Mesothelial cell of epicardium (in vitro differentiated cells): Measurements from ENCODE around the gene ECEL1. TPM values are rescaled to one million over a fixed set of nuclear protein-coding genes. Genes with fewer than 3 reads are reported as not detected.
"Not testable (repeated sequence)": the region's sequence is repeated elsewhere in the genome, so short reads cannot be mapped to it uniquely, and the experiment has no call there.

ENCODE experiments used
- DNase-seq, 2 experiments: peaks; one replicate each; pipeline ENCODE4 v3.0.0; 2021; ENCODE audit warnings: low spot score in 2 of 2; ENCODE audit not compliant: unreplicated experiment in 2 of 2
- H3K27ac Mint-ChIP-seq: 2 replicates; pipeline ENCODE4 v1.8.0; 2021; ENCODE audit warnings: mixed read lengths
- H3K27me3 Mint-ChIP-seq: 2 replicates; pipeline ENCODE4 v1.8.0; 2021; ENCODE audit warnings: low read depth, mixed read lengths
- H3K36me3 Mint-ChIP-seq: 2 replicates; pipeline ENCODE4 v1.8.0; 2021; ENCODE audit warnings: mixed read lengths
- H3K4me1 Mint-ChIP-seq: 2 replicates; pipeline ENCODE4 v1.8.0; 2021; ENCODE audit warnings: mixed read lengths
- H3K4me3 Mint-ChIP-seq: 2 replicates; pipeline ENCODE4 v1.8.0; 2021; ENCODE audit warnings: mild to moderate bottlenecking, moderate library complexity, mixed read lengths
- H3K9me3 Mint-ChIP-seq: 2 replicates; pipeline ENCODE4 v1.8.0; 2021; ENCODE audit warnings: mixed read lengths
- total RNA-seq: library from RNA; stranded (reverse); gene quantifications from 3 replicates; pipeline ENCODE4 v1.2.1, GENCODE V29; 2021
- TF ChIP-seq, protein P1 (sequence below): fragments of 200-600 bp; sonication (generic); IDR thresholded peaks from one replicate; pipeline ENCODE4 v1.5.0; 2021; ENCODE audit warnings: antibody characterized with exemption; ENCODE audit not compliant: unreplicated experiment

Gene ECEL1
- total RNA-seq, 1 donor from 2014 or later, result 8.8 TPM

DNA sequence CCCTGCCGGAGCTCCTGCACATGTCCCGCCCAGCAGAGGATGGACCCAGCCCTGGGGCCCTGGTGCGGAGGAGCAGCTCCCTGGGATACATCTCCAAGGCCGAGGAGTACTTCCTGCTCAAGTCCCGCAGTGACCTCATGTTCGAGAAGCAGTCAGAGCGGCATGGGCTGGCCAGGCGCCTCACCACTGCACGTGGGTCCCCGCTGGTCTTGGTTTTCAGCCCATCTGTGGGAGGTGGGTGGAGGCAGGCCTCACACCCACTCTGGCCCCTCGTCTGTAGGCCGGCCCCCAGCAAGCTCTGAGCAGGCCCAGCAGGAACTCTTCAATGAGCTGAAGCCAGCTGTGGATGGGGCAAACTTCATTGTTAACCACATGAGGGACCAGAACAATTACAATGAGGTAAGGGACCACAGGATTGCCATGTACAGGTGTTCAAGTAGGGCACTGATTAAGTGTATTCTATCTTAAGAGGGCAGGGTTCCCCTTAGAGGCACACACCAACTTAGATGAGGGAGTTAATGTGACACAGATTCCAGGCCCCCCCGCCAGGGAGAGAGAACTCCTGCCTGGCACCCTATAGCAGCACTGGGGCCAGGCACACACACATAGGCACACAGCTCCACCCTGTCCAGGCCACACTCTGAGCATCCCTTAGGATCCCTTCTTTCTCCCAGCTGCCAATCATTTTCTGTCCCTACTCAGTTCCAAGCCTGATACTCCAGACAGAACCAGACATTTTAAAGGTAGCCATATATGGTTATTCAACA lies 46.5 kb upstream of the ECEL1 start:
- Mint-ChIP-seq H3K4me3 (no peak overlapping the region), H3K27ac (no peak overlapping the region), H3K4me1 (peaks cover 6% of the 10 kb centered on the region), H3K9me3 (peaks cover 7% of the 10 kb centered on the region), H3K27me3 (peaks cover 10% of the 10 kb centered on the region), H3K36me3 (peaks cover 2% of the 10 kb centered on the region)
- TF ChIP-seq, protein P1, sequence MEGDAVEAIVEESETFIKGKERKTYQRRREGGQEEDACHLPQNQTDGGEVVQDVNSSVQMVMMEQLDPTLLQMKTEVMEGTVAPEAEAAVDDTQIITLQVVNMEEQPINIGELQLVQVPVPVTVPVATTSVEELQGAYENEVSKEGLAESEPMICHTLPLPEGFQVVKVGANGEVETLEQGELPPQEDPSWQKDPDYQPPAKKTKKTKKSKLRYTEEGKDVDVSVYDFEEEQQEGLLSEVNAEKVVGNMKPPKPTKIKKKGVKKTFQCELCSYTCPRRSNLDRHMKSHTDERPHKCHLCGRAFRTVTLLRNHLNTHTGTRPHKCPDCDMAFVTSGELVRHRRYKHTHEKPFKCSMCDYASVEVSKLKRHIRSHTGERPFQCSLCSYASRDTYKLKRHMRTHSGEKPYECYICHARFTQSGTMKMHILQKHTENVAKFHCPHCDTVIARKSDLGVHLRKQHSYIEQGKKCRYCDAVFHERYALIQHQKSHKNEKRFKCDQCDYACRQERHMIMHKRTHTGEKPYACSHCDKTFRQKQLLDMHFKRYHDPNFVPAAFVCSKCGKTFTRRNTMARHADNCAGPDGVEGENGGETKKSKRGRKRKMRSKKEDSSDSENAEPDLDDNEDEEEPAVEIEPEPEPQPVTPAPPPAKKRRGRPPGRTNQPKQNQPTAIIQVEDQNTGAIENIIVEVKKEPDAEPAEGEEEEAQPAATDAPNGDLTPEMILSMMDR, result no peak
- DNase-seq, result no peak

DNA sequence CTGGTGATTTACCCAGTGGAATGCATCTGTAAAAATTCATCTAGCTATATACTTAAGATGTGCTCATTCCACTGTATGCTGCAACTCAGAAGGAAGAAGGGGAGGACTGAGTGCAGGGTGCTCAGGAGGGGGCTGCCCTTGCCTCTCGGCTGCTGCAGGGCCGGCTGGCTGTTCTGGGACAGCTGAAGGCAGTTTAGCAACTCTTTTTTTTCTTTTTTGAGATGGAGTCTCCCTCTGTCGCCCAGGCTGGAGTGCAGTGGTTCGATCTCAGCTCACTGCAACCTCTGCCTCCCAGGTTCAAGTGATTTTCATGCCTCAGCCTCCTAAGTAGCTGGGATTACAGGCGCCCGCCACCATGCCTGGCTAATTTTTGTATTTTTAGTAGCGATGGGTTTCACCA lies 45.2 kb upstream of the ECEL1 start:
- DNase-seq, H3K27ac Mint-ChIP-seq, H3K9me3 Mint-ChIP-seq: not testable (repeated sequence)

DNA sequence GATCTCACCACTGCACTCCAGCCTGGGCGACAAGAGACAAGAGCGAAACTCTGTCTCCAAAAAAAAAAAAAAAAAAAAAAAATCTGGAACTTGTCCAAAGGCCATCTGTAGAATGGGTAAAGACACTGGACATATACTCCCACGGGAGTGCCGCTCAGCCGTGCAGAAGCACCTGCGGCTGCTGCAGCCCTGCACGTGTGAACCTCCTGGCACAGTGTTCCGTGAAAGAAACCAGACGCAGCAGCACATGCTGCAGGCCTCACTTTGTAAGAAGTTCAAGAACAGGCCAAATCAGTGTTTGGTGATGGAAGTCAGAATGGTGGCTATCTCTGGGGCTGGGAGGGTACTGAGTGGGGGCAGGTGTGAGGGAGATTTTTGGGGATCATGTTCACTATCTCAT lies 44.8 kb upstream of the ECEL1 start:
- no peak for DNase-seq

More for the DNA sequence above, 45.2 kb upstream of the ECEL1 start:
- peaks cover 23% of the 10 kb centered on the region for H3K27me3 Mint-ChIP-seq
- H3K4me3 Mint-ChIP-seq, H3K36me3 Mint-ChIP-seq, H3K4me1 Mint-ChIP-seq: not testable (repeated sequence)

DNA sequence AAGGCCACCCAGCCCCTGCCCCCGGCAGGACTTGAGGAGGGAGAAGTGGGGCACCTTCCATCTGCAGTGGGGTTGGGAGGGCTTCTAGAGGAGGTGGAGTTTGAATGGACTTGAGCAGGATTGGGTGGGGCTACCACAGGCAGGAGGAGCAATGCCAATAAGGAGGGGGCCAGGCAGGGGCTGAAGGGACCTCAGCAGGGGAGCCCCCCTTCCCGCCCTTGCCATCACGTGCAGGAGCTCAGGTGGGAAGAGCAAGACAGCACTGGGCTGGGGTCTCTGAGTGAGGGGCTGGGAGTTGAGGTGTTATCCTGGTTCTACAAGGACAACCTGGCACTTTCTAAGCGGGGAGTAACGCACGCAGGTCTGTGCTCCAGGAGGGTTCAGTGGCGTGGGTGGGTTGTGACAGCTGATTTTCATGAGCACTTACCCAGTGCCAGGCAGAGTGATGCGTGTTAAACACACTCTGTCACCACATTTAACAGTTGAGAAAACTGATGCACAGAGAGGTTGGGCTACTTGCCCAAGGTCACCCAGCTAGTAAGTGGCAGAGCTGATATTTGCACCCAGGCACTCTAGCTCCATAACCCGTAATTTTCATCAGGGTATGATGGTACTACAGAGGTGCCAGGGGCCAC lies 43.1 kb upstream of the ECEL1 start:
- H3K36me3 Mint-ChIP-seq, result no peaks in the 10 kb centered on the region
- no peak for DNase-seq
- no peaks in the 10 kb centered on the region for H3K9me3 Mint-ChIP-seq
- TF ChIP-seq, protein P1, result no peak
- no peaks in the 10 kb centered on the region for H3K4me1 Mint-ChIP-seq
- no peak overlapping the region for H3K27ac Mint-ChIP-seq
- no peak overlapping the region for H3K4me3 Mint-ChIP-seq
- peaks cover 37% of the 10 kb centered on the region for H3K27me3 Mint-ChIP-seq

More for the DNA sequence above, 44.8 kb upstream of the ECEL1 start:
- no peak overlapping the region for H3K27ac Mint-ChIP-seq
- no peak overlapping the region for H3K4me3 Mint-ChIP-seq
- TF ChIP-seq, protein P1, result no peak
- peaks cover 25% of the 10 kb centered on the region for H3K27me3 Mint-ChIP-seq
- peaks cover 2% of the 10 kb centered on the region for H3K36me3 Mint-ChIP-seq
- no peaks in the 10 kb centered on the region for H3K4me1 Mint-ChIP-seq
- H3K9me3 Mint-ChIP-seq, result peaks cover 7% of the 10 kb centered on the region

DNA sequence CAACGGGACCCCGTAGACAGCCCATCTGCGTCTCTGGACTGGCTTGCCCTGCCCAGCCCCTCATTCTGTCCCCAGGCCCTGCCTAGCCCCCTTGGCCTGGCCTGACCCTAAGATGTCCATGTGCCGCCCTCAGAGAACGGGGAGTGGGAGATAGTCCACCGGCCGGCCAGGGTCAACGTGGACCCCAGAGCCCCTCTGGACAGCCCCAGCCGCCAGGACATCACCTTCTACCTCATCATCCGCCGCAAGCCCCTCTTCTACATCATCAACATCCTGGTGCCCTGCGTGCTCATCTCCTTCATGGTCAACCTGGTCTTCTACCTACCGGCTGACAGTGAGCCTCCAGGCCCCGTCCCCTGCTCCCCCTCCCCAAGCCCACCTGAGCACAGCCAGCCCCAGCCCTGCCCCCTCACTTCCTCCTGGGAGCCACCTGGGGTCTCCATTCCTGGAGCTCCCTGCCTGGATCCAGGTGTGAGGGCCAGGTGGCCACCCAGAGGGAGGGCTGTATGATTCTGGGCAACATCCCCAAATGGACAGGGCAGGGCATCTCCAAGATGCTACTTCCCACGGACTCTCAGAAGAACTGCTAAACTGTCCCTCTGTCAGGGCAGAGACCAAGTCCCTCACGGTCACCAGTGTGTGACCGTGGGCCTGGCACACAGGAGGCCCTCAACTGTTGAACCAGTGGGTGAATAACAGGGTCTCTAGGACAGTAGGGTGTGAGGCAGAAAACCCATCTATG lies 42.3 kb upstream of the ECEL1 start:
- H3K27me3 Mint-ChIP-seq, result peaks cover 40% of the 10 kb centered on the region
- DNase-seq, result no peak
- no peaks in the 10 kb centered on the region for H3K9me3 Mint-ChIP-seq
- no peak overlapping the region for H3K4me3 Mint-ChIP-seq
- H3K4me1 Mint-ChIP-seq, result no peaks in the 10 kb centered on the region
- H3K36me3 Mint-ChIP-seq, result no peaks in the 10 kb centered on the region
- no peak overlapping the region for H3K27ac Mint-ChIP-seq
- TF ChIP-seq, protein P1, result no peak
